KMS-11 (cell line): ENCODE results near the gene CDK19.

Source experiments
- H2AFZ ChIP-seq: fragments of 200-600 bp; sonication (generic); 2 replicates; pipeline ENCODE4 v1.6.1; 2016; ENCODE audit warnings: antibody characterized with exemption, mixed run types, low read depth
- H3K27ac ChIP-seq: fragments of 200-600 bp; sonication (generic); 2 replicates; pipeline ENCODE4 v1.6.1; 2016; ENCODE audit warnings: mild to moderate bottlenecking, mixed run types
- H3K27me3 ChIP-seq: fragments of 200-600 bp; sonication (generic); 2 replicates; pipeline ENCODE4 v1.6.1; 2017; ENCODE audit warnings: mild to moderate bottlenecking, low read depth, mixed run types, moderate library complexity; ENCODE audit not compliant: insufficient read depth
- H3K36me3 ChIP-seq: fragments of 200-600 bp; sonication (generic); 2 replicates; pipeline ENCODE4 v1.6.1; 2017; ENCODE audit warnings: mild to moderate bottlenecking, mixed run types; ENCODE audit not compliant: insufficient read depth
- H3K4me1 ChIP-seq: fragments of 200-600 bp; sonication (generic); 2 replicates; pipeline ENCODE4 v1.6.1; 2016; ENCODE audit warnings: mild to moderate bottlenecking, low read depth, mixed run types; ENCODE audit not compliant: poor library complexity, severe bottlenecking
- H3K4me2 ChIP-seq: fragments of 200-600 bp; sonication (generic); 2 replicates; pipeline ENCODE4 v1.7.0; 2016; ENCODE audit warnings: mild to moderate bottlenecking, mixed run types
- H3K4me3 ChIP-seq: fragments of 200-600 bp; sonication (generic); IDR thresholded peaks from 2 replicates; pipeline ENCODE4 v1.6.1; 2017; ENCODE audit warnings: low read depth, low read length, mixed read lengths; ENCODE audit not compliant: insufficient read depth
- H3K79me2 ChIP-seq: fragments of 200-600 bp; sonication (generic); 2 replicates; pipeline ENCODE4 v1.6.1; 2016; ENCODE audit warnings: low read depth, mixed run types; ENCODE audit not compliant: insufficient read depth
- H3K9ac ChIP-seq: fragments of 200-600 bp; sonication (generic); 2 replicates; pipeline ENCODE4 v1.6.1; 2016; ENCODE audit warnings: mild to moderate bottlenecking, mixed run types
- H4K20me1 ChIP-seq: fragments of 200-600 bp; sonication (generic); 2 replicates; pipeline ENCODE4 v1.6.1; 2016; ENCODE audit warnings: mild to moderate bottlenecking, mixed run types; ENCODE audit not compliant: insufficient read depth
- TF ChIP-seq, protein P1 (sequence below): fragments of 200-600 bp; sonication (generic); conservative IDR thresholded peaks from 2 replicates; pipeline ENCODE4 v1.6.1; 2017; ENCODE audit warnings: low read depth, mild to moderate bottlenecking, antibody characterized with exemption, low read length, moderate library complexity, mixed read lengths

Gene CDK19

DNA sequence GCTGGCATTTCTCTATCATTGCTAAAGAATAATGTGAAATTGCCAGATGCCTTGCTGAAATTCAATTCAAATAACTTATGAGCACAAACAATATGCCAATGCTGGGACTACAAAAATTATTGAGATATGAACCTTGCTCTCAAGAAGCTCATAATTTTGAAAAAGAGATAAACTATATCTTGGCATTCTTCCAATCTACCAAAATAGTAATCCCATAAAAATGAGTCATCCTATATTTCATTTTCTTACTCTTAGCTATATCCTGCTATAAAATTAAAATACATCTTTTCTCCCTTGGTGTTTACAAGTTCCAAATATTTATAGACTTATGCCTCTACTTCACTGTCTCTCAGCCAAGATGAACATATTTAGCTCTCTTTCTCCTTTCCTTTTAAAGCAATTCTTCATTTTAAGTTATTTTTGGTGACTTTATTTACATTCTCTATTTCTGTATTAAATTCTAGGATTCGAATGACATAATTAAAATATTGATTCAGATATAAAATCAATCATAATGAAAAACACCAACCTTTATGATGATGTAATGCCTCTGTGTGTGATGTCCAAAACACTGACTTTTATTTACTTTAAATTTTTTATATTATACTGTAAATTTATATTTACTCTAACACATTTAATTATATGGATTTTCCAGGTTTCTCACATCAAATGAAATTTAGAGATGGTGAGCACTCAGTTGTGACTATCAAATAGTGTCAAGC lies 152.6 kb downstream of the CDK19 start:
- Histone ChIP-seq H3K79me2 (no peaks in the 10 kb centered on the region), H2AFZ (no peak overlapping the region), H3K36me3 (no peaks in the 10 kb centered on the region), H3K4me2 (no peak overlapping the region), H4K20me1 (no peaks in the 10 kb centered on the region), H3K27ac (no peak overlapping the region), H3K4me3 (no peak overlapping the region), H3K9ac (no peak overlapping the region), H3K27me3 (no peaks in the 10 kb centered on the region), H3K4me1 (no peaks in the 10 kb centered on the region)
- TF ChIP-seq, protein P1, sequence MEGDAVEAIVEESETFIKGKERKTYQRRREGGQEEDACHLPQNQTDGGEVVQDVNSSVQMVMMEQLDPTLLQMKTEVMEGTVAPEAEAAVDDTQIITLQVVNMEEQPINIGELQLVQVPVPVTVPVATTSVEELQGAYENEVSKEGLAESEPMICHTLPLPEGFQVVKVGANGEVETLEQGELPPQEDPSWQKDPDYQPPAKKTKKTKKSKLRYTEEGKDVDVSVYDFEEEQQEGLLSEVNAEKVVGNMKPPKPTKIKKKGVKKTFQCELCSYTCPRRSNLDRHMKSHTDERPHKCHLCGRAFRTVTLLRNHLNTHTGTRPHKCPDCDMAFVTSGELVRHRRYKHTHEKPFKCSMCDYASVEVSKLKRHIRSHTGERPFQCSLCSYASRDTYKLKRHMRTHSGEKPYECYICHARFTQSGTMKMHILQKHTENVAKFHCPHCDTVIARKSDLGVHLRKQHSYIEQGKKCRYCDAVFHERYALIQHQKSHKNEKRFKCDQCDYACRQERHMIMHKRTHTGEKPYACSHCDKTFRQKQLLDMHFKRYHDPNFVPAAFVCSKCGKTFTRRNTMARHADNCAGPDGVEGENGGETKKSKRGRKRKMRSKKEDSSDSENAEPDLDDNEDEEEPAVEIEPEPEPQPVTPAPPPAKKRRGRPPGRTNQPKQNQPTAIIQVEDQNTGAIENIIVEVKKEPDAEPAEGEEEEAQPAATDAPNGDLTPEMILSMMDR: no peak

DNA sequence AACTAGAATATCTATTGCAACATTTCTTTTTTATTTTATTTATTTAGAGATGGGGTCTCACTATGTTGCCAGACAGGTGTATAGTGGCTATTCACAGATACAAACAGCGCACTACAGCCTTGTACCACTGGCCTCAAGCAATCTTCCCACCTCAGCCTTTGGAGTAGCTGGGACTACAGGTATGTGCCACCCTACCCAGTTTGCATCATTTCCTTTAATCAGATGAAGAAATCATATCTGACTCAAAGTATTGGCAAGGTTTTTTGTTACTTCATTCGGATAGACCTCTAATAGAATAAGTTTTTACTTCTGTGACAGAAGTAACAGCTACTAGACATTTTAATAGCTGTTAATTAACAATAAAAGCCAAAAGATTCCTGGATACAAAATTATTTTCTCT lies 153.9 kb downstream of the CDK19 start:
- Histone ChIP-seq H2AFZ (no peak overlapping the region), H4K20me1 (no peaks in the 10 kb centered on the region), H3K4me3 (no peak overlapping the region), H3K27ac (no peak overlapping the region), H3K4me2 (no peak overlapping the region), H3K9ac (no peak overlapping the region), H3K27me3 (no peaks in the 10 kb centered on the region), H3K36me3 (no peaks in the 10 kb centered on the region), H3K4me1 (no peaks in the 10 kb centered on the region), H3K79me2 (no peaks in the 10 kb centered on the region)
- TF ChIP-seq, protein P1: no peak

GRCh38 chr6:110660066-110660655 lies 155.1 kb downstream of the CDK19 start:
- Histone ChIP-seq H3K36me3 (no peaks in the 10 kb centered on the region), H3K4me2 (no peak overlapping the region), H3K27ac (no peak overlapping the region)

GRCh38 chr6:110658631-110659211 lies 156.5 kb downstream of the CDK19 start:
- Histone ChIP-seq H3K27ac (no peak overlapping the region), H3K79me2 (no peaks in the 10 kb centered on the region), H3K4me1 (peaks cover 2% of the 10 kb centered on the region), H3K4me2 (no peak overlapping the region), H3K36me3 (no peaks in the 10 kb centered on the region), H3K27me3 (no peaks in the 10 kb centered on the region), H3K4me3 (no peak overlapping the region), H3K9ac (no peak overlapping the region), H2AFZ (no peak overlapping the region), H4K20me1 (no peaks in the 10 kb centered on the region)
- TF ChIP-seq, protein P1: no peak

More at GRCh38 chr6:110660066-110660655, 155.1 kb downstream of the CDK19 start:
- Histone ChIP-seq H4K20me1 (no peaks in the 10 kb centered on the region), H2AFZ (no peak overlapping the region), H3K4me1 (no peaks in the 10 kb centered on the region), H3K9ac (no peak overlapping the region), H3K27me3 (no peaks in the 10 kb centered on the region), H3K79me2 (no peaks in the 10 kb centered on the region), H3K4me3 (no peak overlapping the region)
- TF ChIP-seq, protein P1: no peak
